HFFc6 (cell line): ENCODE measurements around the gene ATPAF2. TPM values are rescaled to one million over a fixed set of nuclear protein-coding genes. Genes with fewer than 3 reads are reported as not detected.
A peak's percentile ranks its signal among the peaks of the same experiment; 100 is the strongest.

Experiments
- DNase-seq: peaks from one replicate; pipeline ENCODE4 v3.0.0-alpha.2; 2018
- H3K27ac Mint-ChIP-seq: 2 replicates; pipeline ENCODE4 v1.8.0; 2020; ENCODE audit warnings: mild to moderate bottlenecking, mixed read lengths
- H3K27me3 Mint-ChIP-seq: 2 replicates; pipeline ENCODE4 v1.8.0; 2021; ENCODE audit warnings: mild to moderate bottlenecking, moderate library complexity, mixed read lengths; ENCODE audit not compliant: insufficient read depth
- H3K36me3 Mint-ChIP-seq: 2 replicates; pipeline ENCODE4 v1.8.0; 2021; ENCODE audit warnings: low read depth, mixed read lengths
- H3K4me1 Mint-ChIP-seq: 2 replicates; pipeline ENCODE4 v1.8.0; 2020; ENCODE audit warnings: low read depth, mixed read lengths
- H3K4me3 Mint-ChIP-seq: 2 replicates; pipeline ENCODE4 v1.8.0; 2020; ENCODE audit warnings: mild to moderate bottlenecking, moderate library complexity, mixed read lengths
- H3K9me3 Mint-ChIP-seq: 2 replicates; pipeline ENCODE4 v1.8.0; 2020; ENCODE audit warnings: mild to moderate bottlenecking, mixed read lengths
- CTCF ChIP-seq: fragments of 200-600 bp; sonication (generic); IDR thresholded peaks from 2 replicates; pipeline ENCODE4 v1.5.0; 2021; ENCODE audit warnings: antibody characterized with exemption, mild to moderate bottlenecking
- total RNA-seq, 6 experiments: library from RNA; stranded (reverse); fragmentation: NEBNext Ultra II Directional; extraction: Animal tissue kit (Norgen Biotek cat#: 25700); gene quantifications; 2 replicates in 1 of 6; 3 replicates in 5 of 6; pipeline ENCODE4 v1.2.3, GENCODE V29; 2021

The ATPAF2 gene
- total RNA-seq, 6 experiments from 2014 or later, result 21.5 to 28.4 (median 23.1) TPM

- TF ChIP-seq CTCF, result no peak
- Mint-ChIP-seq H3K27me3 (no peaks in the 10 kb centered on the region), H3K9me3 (no peaks in the 10 kb centered on the region), H3K27ac (no peak overlapping the region), H3K4me3 (no peak overlapping the region), H3K36me3 (0 out of 2 replicates have a peak, but pooled peaks cover 8% of the 10 kb centered on the region), H3K4me1 (peaks cover 22% of the 10 kb centered on the region)
- DNase-seq, result no peak
Measured at GRCh38 chr17:18045691-18046350, 6.9 kb upstream of the ATPAF2 start.

- no peak overlapping the region for H3K27ac Mint-ChIP-seq
- peaks cover 31% of the 10 kb centered on the region for H3K4me1 Mint-ChIP-seq
- 0 out of 2 replicates have a peak, but pooled peaks cover 8% of the 10 kb centered on the region for H3K36me3 Mint-ChIP-seq
- H3K4me3 Mint-ChIP-seq, result no peak overlapping the region
- TF ChIP-seq CTCF, result no peak
- no peak for DNase-seq
- no peaks in the 10 kb centered on the region for H3K27me3 Mint-ChIP-seq
- H3K9me3 Mint-ChIP-seq, result no peaks in the 10 kb centered on the region
Measured at GRCh38 chr17:18044609-18045008, 5.6 kb upstream of the ATPAF2 start.

- Mint-ChIP-seq H3K27ac (no peak overlapping the region), H3K27me3 (no peaks in the 10 kb centered on the region; the same call in 1 of the 2 replicates), H3K9me3 (no peaks in the 10 kb centered on the region), H3K4me3 (no peak overlapping the region), H3K4me1 (peaks cover 31% of the 10 kb centered on the region), H3K36me3 (peaks cover 8% of the 10 kb centered on the region; the same call in 1 of the 2 replicates)
- TF ChIP-seq CTCF, result peak; percentile 49; the same call in 1 of the 2 replicates
- DNase-seq, result peak; percentile 36
Measured at GRCh38 chr17:18043491-18043890, 4.5 kb upstream of the ATPAF2 start.

GRCh38 chr17:18042983-18043382 is 4.0 kb upstream of the ATPAF2 start:
- H3K4me1 Mint-ChIP-seq, result peaks cover 35% of the 10 kb centered on the region
- H3K27me3 Mint-ChIP-seq, result no peaks in the 10 kb centered on the region; the same call in 1 of the 2 replicates
- no peak for TF ChIP-seq CTCF
- peaks cover 8% of the 10 kb centered on the region; the same call in 1 of the 2 replicates for H3K36me3 Mint-ChIP-seq
- no peak overlapping the region for H3K27ac Mint-ChIP-seq
- no peak for DNase-seq
- H3K9me3 Mint-ChIP-seq, result no peaks in the 10 kb centered on the region
- no peak overlapping the region for H3K4me3 Mint-ChIP-seq

GRCh38 chr17:18041776-18042175 is 2.8 kb upstream of the ATPAF2 start:
- peaks cover under 1% of the 10 kb centered on the region; the same call in 1 of the 2 replicates for H3K36me3 Mint-ChIP-seq
- peak overlapping the region; percentile 4 for H3K4me3 Mint-ChIP-seq
- H3K9me3 Mint-ChIP-seq, result no peaks in the 10 kb centered on the region
- H3K4me1 Mint-ChIP-seq, result peaks cover 44% of the 10 kb centered on the region
- no peak for TF ChIP-seq CTCF
- H3K27me3 Mint-ChIP-seq, result no peaks in the 10 kb centered on the region; the same call in 1 of the 2 replicates
- DNase-seq, result peak; percentile 80
- peak overlapping the region; percentile 58 for H3K27ac Mint-ChIP-seq
